Naive thymus-derived CD4-positive, alpha-beta T cell (primary cell): ENCODE results near the gene LGR4. TPM values are rescaled to one million over a fixed set of nuclear protein-coding genes. Genes with fewer than 3 reads are reported as not detected.
A peak's percentile ranks its signal among the peaks of the same experiment; 100 is the strongest.

Experiments
- ATAC-seq: fragments of 150-1000 bp; cut with Tn5 transposase; 2 replicates; pipeline ENCODE4 v1.10.0; 2021; ENCODE audit warnings: mild to moderate bottlenecking, moderate library complexity
- CTCF ChIA-PET: fragments of 350-600 bp; sonication (Branson Sonifier 250); formaldehyde crosslinking; loops from one replicate; lab custom pipeline; 2021; ENCODE audit warnings: antibody characterized with exemption; lab: Charles Lee
- POLR2A ChIA-PET: fragments of 350-600 bp; sonication (Branson Sonifier 250); formaldehyde crosslinking; loops from one replicate; lab custom pipeline; 2021; ENCODE audit warnings: antibody characterized with exemption, inconsistent platforms; lab: Charles Lee
- DNase-seq, 9 donors: peaks; one replicate each; pipeline versions ENCODE4 v3.0.0 to v3.0.0-alpha.2; 2020 to 2022; ENCODE audit warnings: mixed read lengths in 1 of 9
- H3K27ac ChIP-seq: one replicate; pipeline ENCODE4 v1.7.0; 2013; ENCODE audit warnings: mild to moderate bottlenecking, low read depth, low read length, moderate library complexity
- H3K27me3 ChIP-seq, 2 donors: one replicate each; pipeline ENCODE4 v1.7.0; 2013; ENCODE audit warnings: low read length in 2 of 2, mild to moderate bottlenecking in 2 of 2, moderate library complexity in 2 of 2; ENCODE audit not compliant: control insufficient read depth in 2 of 2, insufficient read depth in 2 of 2
- H3K36me3 ChIP-seq, 3 experiments: 1 replicate in 2 of 3; 2 replicates in 1 of 3; pipeline ENCODE4 v1.7.0; 2013; ENCODE audit warnings: low read length in 3 of 3, mild to moderate bottlenecking in 3 of 3, moderate library complexity in 1 of 3; ENCODE audit not compliant: insufficient read depth in 3 of 3, control insufficient read depth in 2 of 3
- H3K4me1 ChIP-seq, 2 donors: one replicate each; pipeline ENCODE4 v1.7.0; 2013; ENCODE audit warnings: low read length in 2 of 2, mild to moderate bottlenecking in 2 of 2, moderate library complexity in 1 of 2; ENCODE audit not compliant: control insufficient read depth in 2 of 2, insufficient read depth in 2 of 2
- H3K4me3 ChIP-seq: 2 replicates; pipeline ENCODE4 v1.7.0; 2013; ENCODE audit warnings: mild to moderate bottlenecking, low read length
- H3K9me3 ChIP-seq, 3 experiments: 1 replicate in 2 of 3; 2 replicates in 1 of 3; pipeline ENCODE4 v1.7.0; 2013; ENCODE audit warnings: low read length in 3 of 3; ENCODE audit not compliant: control insufficient read depth in 2 of 3
- H3K27ac Mint-ChIP-seq, 9 donors: one replicate each; pipeline ENCODE4 v1.8.0; 2020 to 2022; ENCODE audit warnings: mixed read lengths in 9 of 9, mild to moderate bottlenecking in 8 of 9, moderate library complexity in 5 of 9, inconsistent platforms in 2 of 9
- H3K27me3 Mint-ChIP-seq, 5 donors: one replicate each; pipeline ENCODE4 v1.8.0; 2021 to 2022; ENCODE audit warnings: mixed read lengths in 5 of 5, mild to moderate bottlenecking in 1 of 5
- H3K36me3 Mint-ChIP-seq, 5 donors: one replicate each; pipeline ENCODE4 v1.8.0; 2020 to 2022; ENCODE audit warnings: mixed read lengths in 5 of 5, mild to moderate bottlenecking in 3 of 5, inconsistent platforms in 1 of 5
- H3K4me1 Mint-ChIP-seq, 7 donors: one replicate each; pipeline ENCODE4 v1.8.0; 2020 to 2022; ENCODE audit warnings: mixed read lengths in 7 of 7, mild to moderate bottlenecking in 3 of 7, inconsistent platforms in 1 of 7
- H3K4me3 Mint-ChIP-seq, 10 donors: one replicate each; pipeline ENCODE4 v1.8.0; 2020 to 2022; ENCODE audit warnings: mild to moderate bottlenecking in 10 of 10, mixed read lengths in 10 of 10, moderate library complexity in 6 of 10, inconsistent platforms in 2 of 10
- H3K9me3 Mint-ChIP-seq, 11 donors: one replicate each; pipeline ENCODE4 v1.8.0; 2020 to 2022; ENCODE audit warnings: mixed read lengths in 11 of 11, mild to moderate bottlenecking in 4 of 11, inconsistent platforms in 1 of 11, moderate library complexity in 1 of 11
- intact Hi-C, 2 donors: fragments of 100-400 bp; cut with micrococcal nuclease; formaldehyde crosslinking; loops; one replicate each; pipeline ENCODE4 v1.15.1; 2023
- polyA plus RNA-seq, 2 donors: library from polyadenylated mRNA; unstranded; fragments of 300-500 nt; fragmentation: Illumina TruSeq; gene quantifications; one replicate each; pipeline ENCODE4 v1.2.3, GENCODE V29; 2021
- total RNA-seq, 6 experiments: library from RNA in 5 of 6; stranded (reverse) in 5 of 6; gene quantifications; 1 replicate in 5 of 6; 2 replicates in 1 of 6; pipeline ENCODE4 v1.2.3 and lab custom pipeline; 2021 to 2026

LGR4 gene
- total and polyA plus RNA-seq, 7 experiments from 2014 or later, result 0.05 to 1.5 (median 0.49) TPM

DNA sequence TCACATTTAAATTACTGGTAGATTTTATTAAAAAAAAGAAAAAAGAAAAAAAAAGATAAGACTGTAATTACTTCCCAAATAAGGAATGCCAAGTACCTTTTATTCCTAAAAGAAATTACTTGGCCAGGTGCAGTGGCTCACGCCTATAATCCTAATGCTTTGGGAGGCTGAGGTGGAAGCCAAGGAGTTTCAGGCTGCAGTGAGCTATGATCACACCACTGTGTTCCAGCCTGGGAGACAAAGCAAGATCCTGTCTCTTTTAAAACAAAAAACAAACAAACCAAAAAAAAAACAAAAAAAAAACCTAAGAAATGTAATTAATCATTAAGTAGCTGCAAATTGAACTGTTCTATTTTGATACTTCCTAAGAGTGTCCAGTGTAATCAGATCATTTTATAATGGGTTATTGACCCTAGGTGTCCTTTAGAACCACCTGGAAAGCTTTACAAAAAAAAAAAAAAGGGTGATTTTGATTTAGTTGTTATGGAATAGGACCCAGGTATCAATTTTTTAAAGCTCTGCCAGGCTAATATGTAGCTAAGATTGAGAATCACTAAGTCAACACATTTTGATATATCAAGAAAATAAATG, 23.2 kb upstream of the LGR4 start:
- ATAC-seq, result no peak
- Mint-ChIP-seq H3K4me3 (no peak overlapping the region), H3K36me3 (peaks cover 0 to 25% (median 8%) of the 10 kb centered on the region in 5 donors), H3K27me3 (no peaks in the 10 kb centered on the region), H3K27ac (peak overlapping the region in 1 of 9 donors; percentile 42), H3K9me3 (no peaks in the 10 kb centered on the region), H3K4me1 (peaks cover 6 to 33% (median 21%) of the 10 kb centered on the region in 7 donors)
- peaks cover 3 to 35% (median 20%) of the 10 kb centered on the region in 3 experiments for H3K36me3 ChIP-seq
- intact Hi-C loops, result loop anchor here in 1 of 2 donors (2.0 kb wide), 1 partner anchor 133 kb away; the partner anchor contains the start of gene CCDC34
- no peak overlapping the region for H3K27ac ChIP-seq
- no peaks in the 10 kb centered on the region for H3K9me3 ChIP-seq
- H3K4me1 ChIP-seq, result peaks cover 5 to 9% of the 10 kb centered on the region in 2 donors
- CTCF ChIA-PET, result interaction anchor here (0.6 to 4.9 kb wide), 4 partner anchors 10 to 312 kb away, joined by 4 to 31 read pairs (median 5); no protein-coding TSS in a partner anchor
- POLR2A ChIA-PET, result no interaction called here
- DNase-seq, result no peak
- no peaks in the 10 kb centered on the region for H3K27me3 ChIP-seq
- no peak overlapping the region for H3K4me3 ChIP-seq

DNA sequence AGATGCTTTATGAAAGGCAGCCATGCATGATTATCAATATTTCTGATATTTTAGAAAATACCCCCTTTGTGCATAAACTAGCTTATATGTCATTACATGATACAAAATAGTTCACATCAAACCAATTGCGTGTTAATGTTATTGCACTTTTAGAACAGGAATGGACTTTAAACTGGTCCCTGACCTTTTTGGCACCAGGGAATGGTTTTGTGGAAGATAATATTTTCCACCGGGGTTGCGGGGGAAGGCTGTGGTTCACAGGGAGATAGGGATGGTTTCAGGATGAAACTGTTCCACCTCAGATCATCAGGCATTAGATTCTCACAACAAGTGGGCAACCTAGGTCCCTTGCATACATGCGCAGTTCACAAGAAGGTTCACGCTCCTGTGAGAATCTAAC, 16.5 kb upstream of the LGR4 start:
- Mint-ChIP-seq H3K27ac (peak overlapping the region in 1 of 9 donors; percentile 13), H3K4me1 (peaks cover 0 to 5% (median 0%) of the 10 kb centered on the region in 7 donors), H3K4me3 (no peak overlapping the region), H3K9me3 (no peaks in the 10 kb centered on the region), H3K36me3 (peaks cover 0 to 12% (median 3%) of the 10 kb centered on the region in 5 donors), H3K27me3 (no peaks in the 10 kb centered on the region)
- Histone ChIP-seq H3K27me3 (no peaks in the 10 kb centered on the region), H3K27ac (no peak overlapping the region), H3K36me3 (peaks cover 0 to 14% (median 6%) of the 10 kb centered on the region in 3 experiments), H3K4me3 (no peak overlapping the region), H3K4me1 (no peaks in the 10 kb centered on the region), H3K9me3 (no peaks in the 10 kb centered on the region)
- no peak for DNase-seq
- ChIA-PET CTCF (no interaction called here), POLR2A (no interaction called here)
- intact Hi-C loops, result loop anchor here in 1 of 2 donors (5.0 kb wide), 1 partner anchor 967 kb away; no protein-coding TSS in a partner anchor
- ATAC-seq, result no peak

DNA sequence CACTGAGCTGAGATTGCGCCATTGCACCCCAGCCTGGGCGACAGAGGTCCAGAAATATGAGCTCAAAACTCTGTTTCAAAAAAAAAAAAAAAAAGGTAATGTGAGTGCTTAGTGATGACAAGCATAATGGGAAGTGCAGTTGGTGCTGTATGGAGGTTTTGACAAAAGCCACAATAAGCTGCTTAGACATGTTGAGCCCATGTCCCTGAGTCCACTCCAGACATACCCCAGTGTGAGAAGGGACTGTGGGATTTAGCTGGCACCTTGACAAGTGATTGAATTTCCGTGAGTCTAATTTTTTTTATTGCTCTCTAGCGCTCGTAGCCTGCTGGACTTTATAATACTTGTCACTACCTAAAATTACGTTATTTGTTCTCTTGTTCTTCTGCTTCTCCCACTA, 15.1 kb upstream of the LGR4 start:
- ATAC-seq (no peak), DNase-seq (no peak)
- Mint-ChIP-seq H3K4me3 (no peak overlapping the region), H3K27ac (peak overlapping the region in 2 of 9 donors; percentile 55 to 77), H3K27me3 (no peaks in the 10 kb centered on the region), H3K36me3 (peaks cover 0 to 12% (median 3%) of the 10 kb centered on the region in 5 donors), H3K4me1 (peaks cover 0 to 5% (median 0%) of the 10 kb centered on the region in 7 donors), H3K9me3 (no peaks in the 10 kb centered on the region)
- H3K27me3 ChIP-seq, result no peaks in the 10 kb centered on the region
- H3K4me1 ChIP-seq, result no peaks in the 10 kb centered on the region
- intact Hi-C loops, result loop anchor here (2.0 to 5.0 kb wide), 3 partner anchors 19 to 1203 kb away; partner anchors contain the start of gene LIN7C (in 1 of the 2)
- POLR2A ChIA-PET, result no interaction called here
- peaks cover 0 to 14% (median 0%) of the 10 kb centered on the region in 3 experiments for H3K36me3 ChIP-seq
- no peak overlapping the region for H3K27ac ChIP-seq
- no peaks in the 10 kb centered on the region for H3K9me3 ChIP-seq
- no peak overlapping the region for H3K4me3 ChIP-seq
- CTCF ChIA-PET, result interaction anchor here (0.7 to 6.0 kb wide), 3 partner anchors 10 to 307 kb away, joined by 3 to 66 read pairs (median 31); no protein-coding TSS in a partner anchor

DNA sequence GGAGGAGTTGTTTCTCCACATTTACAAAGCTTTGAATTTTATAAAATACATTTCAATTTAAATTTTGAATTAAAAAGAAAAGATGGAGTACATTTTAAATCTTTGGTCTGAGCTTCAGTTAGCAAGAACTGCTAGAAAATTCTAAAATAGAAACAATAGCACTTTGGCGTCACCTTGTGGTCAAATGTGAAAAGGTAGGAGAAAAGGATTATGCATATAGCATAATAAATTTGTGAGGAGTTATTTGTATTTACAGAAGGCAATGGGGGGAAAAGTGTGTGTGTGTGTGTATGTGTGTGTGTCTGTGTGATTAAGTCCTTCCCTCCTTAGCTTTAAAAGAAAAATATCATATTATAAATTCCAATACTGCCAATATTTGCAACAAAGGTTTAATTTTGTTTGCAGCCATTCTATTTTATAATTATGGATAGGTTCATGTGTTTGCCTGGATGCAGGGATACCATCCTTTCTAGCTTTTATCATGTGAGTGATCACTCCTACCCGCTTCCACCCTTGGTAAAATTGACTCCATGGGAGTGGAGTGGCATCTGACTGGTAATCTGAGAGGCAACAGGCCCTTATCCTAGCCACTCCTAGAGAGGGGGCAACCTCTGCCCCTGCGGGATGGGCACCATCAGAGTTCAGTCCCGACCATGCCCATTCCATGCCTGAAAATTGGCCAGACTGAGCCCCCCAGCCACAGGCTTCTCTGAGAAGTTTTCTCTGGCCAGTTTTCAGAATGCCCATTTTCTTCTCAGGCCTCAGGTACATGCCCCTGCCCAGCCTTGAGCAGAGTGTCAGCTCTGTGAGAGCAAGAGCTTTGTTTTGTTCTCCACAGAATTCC, 13.6 kb upstream of the LGR4 start:
- H3K27me3 Mint-ChIP-seq, result no peaks in the 10 kb centered on the region
- ATAC-seq, result peak; percentile 69
- CTCF ChIA-PET, result interaction anchor here (0.6 to 6.0 kb wide), 18 partner anchors 10 to 731 kb away, joined by 3 to 66 read pairs (median 3); partner anchors contain the start of gene LGR4
- no peaks in the 10 kb centered on the region for H3K9me3 Mint-ChIP-seq
- H3K36me3 Mint-ChIP-seq, result peaks cover 0 to 4% (median 0%) of the 10 kb centered on the region in 5 donors
- peaks cover 0 to 5% (median 0%) of the 10 kb centered on the region in 7 donors for H3K4me1 Mint-ChIP-seq
- no peaks in the 10 kb centered on the region for H3K27me3 ChIP-seq
- H3K4me1 ChIP-seq, result no peaks in the 10 kb centered on the region
- H3K36me3 ChIP-seq, result peaks cover 0 to 3% (median 0%) of the 10 kb centered on the region in 3 experiments
- no peak overlapping the region for H3K4me3 ChIP-seq
- peak in 7 of 9 donors; percentile 32 to 55 (median 51) for DNase-seq
- intact Hi-C loops, result loop anchor here (1.0 to 5.0 kb wide), 8 partner anchors 11 to 1201 kb away; partner anchors contain the start of genes LGR4 (in 1 of the 2) and LIN7C (in 1 of the 2)
- no peaks in the 10 kb centered on the region for H3K9me3 ChIP-seq
- H3K27ac Mint-ChIP-seq, result no peak overlapping the region
- no peak overlapping the region for H3K4me3 Mint-ChIP-seq
- no peak overlapping the region for H3K27ac ChIP-seq
- POLR2A ChIA-PET, result interaction anchor here (1.5 kb wide), 1 partner anchor 14 kb away, joined by 3 read pairs; the partner anchor contains the start of gene LGR4

DNA sequence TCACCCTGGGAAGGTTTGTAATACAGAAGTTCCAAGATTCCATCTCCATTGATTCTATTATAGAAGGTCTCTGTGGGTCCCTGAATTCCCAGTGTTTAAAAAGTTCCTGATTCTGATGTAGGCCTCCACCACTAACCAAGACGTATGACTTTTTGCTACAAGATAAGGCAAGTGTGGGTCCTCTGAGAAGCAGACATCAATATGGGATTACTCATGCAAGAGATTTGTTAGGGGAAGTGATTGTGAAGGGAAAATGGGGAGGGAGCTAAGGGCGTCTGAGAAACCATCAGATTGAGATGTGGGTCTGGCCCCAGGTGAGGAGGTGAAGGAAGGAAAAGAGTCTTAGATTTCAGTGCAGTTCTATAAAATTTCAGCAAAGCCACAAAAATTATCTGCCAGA, 10.2 kb upstream of the LGR4 start:
- Mint-ChIP-seq H3K36me3 (no peaks in the 10 kb centered on the region), H3K9me3 (no peaks in the 10 kb centered on the region), H3K4me1 (peaks cover 0 to 5% (median 0%) of the 10 kb centered on the region in 7 donors), H3K27ac (no peak overlapping the region), H3K27me3 (no peaks in the 10 kb centered on the region), H3K4me3 (no peak overlapping the region)
- CTCF ChIA-PET, result interaction anchor here (1.0 to 6.0 kb wide), 2 partner anchors 15 to 297 kb away, joined by 6 to 66 read pairs; no protein-coding TSS in a partner anchor
- intact Hi-C loops, result no loop called here
- POLR2A ChIA-PET, result interaction anchor here (0.7 kb wide), 1 partner anchor 14 kb away, joined by 3 read pairs; no protein-coding TSS in a partner anchor
- ATAC-seq (no peak), DNase-seq (no peak)
- H3K36me3 ChIP-seq, result no peaks in the 10 kb centered on the region
- no peaks in the 10 kb centered on the region for H3K27me3 ChIP-seq
- no peak overlapping the region for H3K4me3 ChIP-seq
- H3K4me1 ChIP-seq, result no peaks in the 10 kb centered on the region
- H3K27ac ChIP-seq, result no peak overlapping the region
- no peaks in the 10 kb centered on the region for H3K9me3 ChIP-seq

DNA sequence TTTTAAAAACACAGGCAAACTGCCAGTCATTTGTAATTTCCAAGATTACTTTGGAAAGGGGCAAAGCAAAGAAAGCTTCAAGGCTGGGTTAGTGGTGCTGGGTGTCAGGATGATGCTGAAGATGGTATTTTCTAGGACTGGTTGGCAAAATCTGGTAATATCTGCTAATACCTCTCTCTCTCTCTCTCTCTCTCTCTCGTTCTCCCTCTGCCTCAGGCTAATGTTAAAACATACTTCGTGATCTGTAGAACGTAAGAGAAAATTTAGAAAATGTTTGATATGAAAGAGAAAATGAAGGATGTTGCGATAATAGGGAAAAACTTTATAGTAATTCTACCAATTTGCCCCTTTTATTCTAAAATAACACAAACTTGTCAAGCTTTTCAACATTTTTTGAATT, 9.4 kb upstream of the LGR4 start:
- H3K4me1 Mint-ChIP-seq, result peaks cover 0 to 5% (median 0%) of the 10 kb centered on the region in 7 donors
- no peak overlapping the region for H3K4me3 Mint-ChIP-seq
- no peak overlapping the region for H3K27ac Mint-ChIP-seq
- H3K4me3 ChIP-seq, result no peak overlapping the region
- H3K9me3 Mint-ChIP-seq, result no peaks in the 10 kb centered on the region
- H3K27ac ChIP-seq, result no peak overlapping the region
- no peaks in the 10 kb centered on the region for H3K36me3 Mint-ChIP-seq
- ChIA-PET CTCF (interaction anchor here (0.7 kb wide), 1 partner anchor 25 kb away, joined by 3 read pairs; no protein-coding TSS in a partner anchor), POLR2A (interaction anchor here (0.7 kb wide), 1 partner anchor 15 kb away, joined by 3 read pairs; no protein-coding TSS in a partner anchor)
- no peaks in the 10 kb centered on the region for H3K27me3 Mint-ChIP-seq
- intact Hi-C loops, result no loop called here
- DNase-seq (no peak), ATAC-seq (no peak)
- no peaks in the 10 kb centered on the region for H3K9me3 ChIP-seq
- no peaks in the 10 kb centered on the region for H3K36me3 ChIP-seq
- H3K4me1 ChIP-seq, result no peaks in the 10 kb centered on the region
- H3K27me3 ChIP-seq, result no peaks in the 10 kb centered on the region
